ENCODE measurements around the gene ESCO1.

Gene ESCO1

GRCh38 chr18:21507913-21508701, 92.4 kb downstream of the ESCO1 start:
- TF ChIP-seq CTCF (IDR thresholded peaks at IDR 0.05; ENCODE audit: low read depth, low read length, missing control alignments) = no peak
- no peak for DNase-seq (ENCODE audit: extremely low read depth, low read depth)
- H3K4me3 ChIP-seq (replicated peaks; ENCODE audit: low read depth, low read length) = no peak overlapping the region

- DNase-seq (ENCODE audit: extremely low read depth, low read depth) = no peak
- H3K4me3 ChIP-seq (replicated peaks; ENCODE audit: low read depth, low read length) = no peak overlapping the region
- TF ChIP-seq CTCF (IDR thresholded peaks at IDR 0.05; ENCODE audit: low read depth, low read length, missing control alignments) = no peak
Measured at GRCh38 chr18:21502661-21503060, 97.8 kb downstream of the ESCO1 start.

GRCh38 chr18:21499997-21500396, 100.5 kb downstream of the ESCO1 start:
- no peak overlapping the region for H3K4me3 ChIP-seq (replicated peaks; ENCODE audit: low read depth, low read length)
- DNase-seq (ENCODE audit: extremely low read depth, low read depth) = no peak
- no peak for TF ChIP-seq CTCF (IDR thresholded peaks at IDR 0.05; ENCODE audit: low read depth, low read length, missing control alignments)

- no peak for DNase-seq (ENCODE audit: extremely low read depth, low read depth)
- no peak overlapping the region for H3K4me3 ChIP-seq (replicated peaks; ENCODE audit: low read depth, low read length)
- no peak for TF ChIP-seq CTCF (IDR thresholded peaks at IDR 0.05; ENCODE audit: low read depth, low read length, missing control alignments)
Measured at GRCh38 chr18:21496277-21496835, 104.1 kb downstream of the ESCO1 start.

- DNase-seq (ENCODE audit: extremely low read depth, low read depth) = no peak
- TF ChIP-seq CTCF (IDR thresholded peaks at IDR 0.05; ENCODE audit: low read depth, low read length, missing control alignments) = no peak
- no peak overlapping the region for H3K4me3 ChIP-seq (replicated peaks; ENCODE audit: low read depth, low read length)
Measured at GRCh38 chr18:21490748-21491147, 109.8 kb downstream of the ESCO1 start.

- no peak for TF ChIP-seq CTCF (IDR thresholded peaks at IDR 0.05; ENCODE audit: low read depth, low read length, missing control alignments)
- no peak for DNase-seq (ENCODE audit: extremely low read depth, low read depth)
- no peak overlapping the region for H3K4me3 ChIP-seq (replicated peaks; ENCODE audit: low read depth, low read length)
Measured at GRCh38 chr18:21489919-21490495, 110.5 kb downstream of the ESCO1 start.

Measured in HFF-Myc (cell line).